Vagina (tissue), 2 donors: ENCODE measurements around the gene SAC3D1.

Source experiments
- CTCF ChIP-seq, 3 experiments: fragments of 450-650 bp in 2 of 3; fragments of 200-600 bp in 1 of 3; sonication (generic) in 1 of 3; IDR thresholded peaks; one replicate each; pipeline ENCODE4 v1.5.1; 2017 to 2019; ENCODE audit warnings: antibody characterized with exemption in 3 of 3, mild to moderate bottlenecking in 2 of 3, moderate library complexity in 2 of 3
- POLR2A ChIP-seq, 2 donors: fragments of 450-650 bp; IDR thresholded peaks; one replicate each; pipeline ENCODE4 v1.6.1; 2017; ENCODE audit warnings: antibody characterized with exemption in 2 of 2, mild to moderate bottlenecking in 2 of 2, moderate library complexity in 2 of 2

GRCh38 chr11:65071907-65072630 lies 31.1 kb downstream of the SAC3D1 start:
- TF ChIP-seq CTCF (IDR thresholded peaks at IDR 0.05) (no peak), POLR2A (IDR thresholded peaks at IDR 0.05) (no peak)
